Stimulated activated CD4-positive, alpha-beta T cell treated with anti-CD3 and anti-CD28 coated beads, TNF-alpha, amount 100 ng/mL, for 1 hour (primary cell): Measurements from ENCODE around the gene BIRC3.

ENCODE experiments used
- DNase-seq, 3 donors: peaks; one replicate each; pipeline ENCODE4 v3.0.0-alpha.2; 2020; ENCODE audit warnings: low read depth in 3 of 3, low spot score in 1 of 3

The BIRC3 gene

DNA sequence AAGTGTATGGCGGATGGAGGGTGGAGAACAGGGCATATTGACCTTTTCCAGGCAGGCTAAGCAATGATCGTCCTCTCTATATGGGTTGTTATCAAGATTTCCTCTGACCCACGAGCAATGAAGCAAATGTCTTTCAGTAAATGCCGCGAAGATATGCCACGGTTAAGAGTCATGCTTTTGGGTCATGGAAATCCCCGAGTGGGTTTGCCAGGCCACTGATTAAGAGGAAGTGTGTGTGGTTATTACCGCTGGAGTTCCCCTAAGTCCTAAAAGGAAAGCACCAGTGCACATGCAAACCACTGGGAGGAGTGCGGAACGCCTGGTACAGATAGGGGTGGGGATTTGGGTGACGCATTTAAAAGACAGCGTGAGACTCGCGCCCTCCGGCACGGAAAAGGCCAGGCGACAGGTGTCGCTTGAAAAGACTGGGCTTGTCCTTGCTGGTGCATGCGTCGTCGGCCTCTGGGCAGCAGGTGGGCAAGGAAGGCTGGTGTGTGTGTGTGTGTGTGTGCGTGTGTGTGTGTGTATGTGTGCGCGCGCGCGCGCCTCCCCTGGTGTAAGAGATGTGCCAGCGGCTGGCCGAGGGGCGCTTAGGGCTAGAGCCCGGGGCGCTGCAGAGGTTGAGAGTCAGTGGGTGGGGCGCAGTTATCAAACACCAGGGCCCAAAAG is at the start of gene BIRC3:
BIRC3 (plus strand) TSS at position 386 of the 669 bp plus-strand sequence. CDS start 7,026 bp downstream, outside the sequence.
- peak; percentile 67 to 84 (median 82) for DNase-seq

DNA sequence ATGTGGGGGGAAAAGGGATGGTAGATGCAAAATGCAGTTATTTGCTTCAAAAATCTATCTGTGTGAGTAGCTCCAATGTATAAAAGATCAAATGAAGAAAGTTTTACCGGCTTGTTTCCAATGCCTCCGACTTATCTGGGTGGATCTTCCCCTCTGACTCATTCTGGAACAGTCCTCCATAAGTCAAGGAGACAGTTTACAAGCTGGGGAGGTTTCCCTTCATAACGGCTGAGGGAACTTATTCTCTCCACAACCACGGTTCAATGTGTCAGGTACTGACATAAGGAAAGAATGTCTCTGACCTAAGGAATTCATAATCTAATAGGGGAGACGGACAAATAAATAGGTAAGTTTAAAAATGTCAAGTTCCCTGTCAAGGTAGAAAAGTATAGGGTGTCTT is 49.7 kb upstream of the BIRC3 start:
- no peak for DNase-seq

- peak; percentile 47 to 63 (median 63) for DNase-seq
These were observed 49.0 kb upstream of the BIRC3 start for GRCh38 chr11:102268083-102268984.

GRCh38 chr11:102268985-102269470 is 48.3 kb upstream of the BIRC3 start:
- DNase-seq = no peak

- no peak for DNase-seq
These were observed 47.4 kb upstream of the BIRC3 start for GRCh38 chr11:102269927-102270326.

DNA sequence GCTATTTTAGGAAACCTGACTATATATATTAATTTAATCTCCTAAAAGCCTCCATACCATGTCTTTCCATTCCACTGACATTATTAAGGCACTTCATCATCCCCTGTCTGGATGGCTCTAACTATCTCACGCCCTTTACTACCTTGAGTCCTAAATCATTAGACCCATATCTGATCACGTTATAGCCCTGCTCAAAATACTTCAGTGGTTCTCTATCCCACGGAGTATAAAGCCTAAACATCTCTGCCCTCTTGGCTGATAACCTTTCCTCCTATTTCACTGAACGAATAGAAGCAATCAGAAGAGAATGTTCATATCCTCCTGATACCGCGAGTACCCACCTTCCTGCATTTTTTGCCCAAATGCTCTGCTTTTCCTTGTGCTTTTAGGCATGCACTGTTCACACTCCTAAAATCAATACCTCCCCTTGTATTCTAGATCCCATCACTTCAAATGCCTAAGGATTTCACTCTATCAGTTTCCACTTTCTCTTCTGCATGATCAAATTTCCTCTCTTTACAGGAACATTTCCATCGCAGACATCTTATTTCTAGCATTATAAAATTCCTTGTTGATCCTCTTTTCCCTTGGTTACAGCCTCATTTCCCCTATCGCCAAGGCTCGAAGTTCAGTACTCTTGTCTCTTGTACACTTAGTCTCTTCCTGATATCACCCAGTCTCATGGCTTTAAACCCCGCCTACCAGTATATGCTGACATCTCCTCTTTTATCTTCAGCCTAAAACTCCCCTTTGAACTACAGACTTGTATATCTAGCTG is 45.0 kb upstream of the BIRC3 start:
- DNase-seq = no peak

- DNase-seq = no peak
These were observed 42.7 kb upstream of the BIRC3 start for GRCh38 chr11:102274628-102275027.

DNA sequence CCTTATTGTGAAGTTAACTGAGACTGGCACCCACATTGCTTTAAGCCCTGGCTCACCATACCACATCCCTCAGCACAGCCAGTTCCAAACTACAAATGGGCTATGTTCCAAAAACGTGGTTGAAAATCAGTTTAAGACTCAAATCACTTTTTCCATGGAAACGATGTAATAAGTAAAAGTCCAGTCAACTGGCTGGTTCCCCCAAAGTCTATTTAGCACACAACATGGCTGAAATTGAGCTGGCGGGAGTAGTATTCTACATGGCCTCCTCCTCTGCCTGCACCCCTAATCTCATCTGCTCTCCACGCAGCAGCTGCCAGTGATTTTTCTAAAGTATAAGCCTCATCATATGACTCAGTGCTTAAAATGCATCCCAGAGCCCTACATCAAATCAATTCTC is 40.9 kb upstream of the BIRC3 start:
- no peak for DNase-seq

DNA sequence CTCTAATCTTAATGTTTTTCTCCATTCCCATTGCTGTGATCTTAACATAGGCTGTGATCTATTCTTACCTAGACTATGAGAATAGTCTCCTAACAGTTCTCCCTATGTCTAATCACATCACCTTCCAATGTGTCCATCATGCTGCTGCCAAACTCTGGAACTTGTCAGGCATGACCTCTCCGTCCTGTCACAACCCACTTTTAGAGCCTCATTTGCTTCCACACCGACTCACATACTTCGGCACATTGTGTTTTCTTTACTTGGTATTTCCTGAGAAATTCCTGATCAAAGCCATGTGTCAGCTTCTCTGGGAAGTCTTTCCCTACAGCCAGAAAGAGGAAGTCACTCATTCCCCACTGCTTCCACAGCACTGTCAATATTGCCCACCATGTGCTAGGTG is 40.5 kb upstream of the BIRC3 start:
- DNase-seq = no peak

- DNase-seq = no peak
These were observed 37.6 kb upstream of the BIRC3 start for GRCh38 chr11:102279641-102280170.

GRCh38 chr11:102280245-102280833 is 36.9 kb upstream of the BIRC3 start:
- no peak for DNase-seq

DNA sequence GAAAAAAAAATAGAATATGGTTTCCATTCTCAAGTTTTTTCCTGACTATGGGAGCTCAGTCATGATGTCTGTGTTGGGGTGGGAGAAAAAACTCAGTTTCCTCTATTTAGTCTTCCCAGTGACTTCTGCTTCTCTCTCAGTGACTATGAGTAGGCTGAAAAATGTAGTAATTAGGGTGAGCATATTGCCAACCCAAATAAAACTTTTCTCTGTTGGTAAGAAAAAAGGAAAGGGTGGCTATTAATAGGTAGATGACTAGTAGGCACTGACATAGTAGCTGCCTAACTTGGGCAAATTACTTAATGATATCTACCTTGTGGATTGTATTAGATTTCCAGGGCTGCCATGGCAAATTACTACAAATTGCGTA is 34.2 kb upstream of the BIRC3 start:
- DNase-seq = no peak

DNA sequence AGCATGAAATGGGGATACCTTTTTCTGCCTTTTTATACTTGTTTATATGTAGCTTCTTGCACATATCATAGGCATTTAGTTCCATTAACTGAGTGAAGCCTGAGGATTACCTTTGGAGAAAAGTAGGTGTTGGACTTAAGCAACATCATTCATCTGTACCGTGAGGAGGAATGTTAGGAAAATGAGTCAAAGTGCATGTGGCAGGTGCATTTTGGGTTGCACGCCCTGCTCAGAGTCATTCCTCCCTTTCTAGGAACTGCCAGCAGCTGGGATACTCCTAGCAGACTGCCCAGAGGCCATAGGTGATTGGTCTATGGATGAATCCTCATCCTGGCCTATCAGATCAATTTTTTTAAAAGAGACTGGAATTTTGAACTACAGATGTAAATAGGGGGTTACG is 33.3 kb upstream of the BIRC3 start:
- DNase-seq = no peak

DNA sequence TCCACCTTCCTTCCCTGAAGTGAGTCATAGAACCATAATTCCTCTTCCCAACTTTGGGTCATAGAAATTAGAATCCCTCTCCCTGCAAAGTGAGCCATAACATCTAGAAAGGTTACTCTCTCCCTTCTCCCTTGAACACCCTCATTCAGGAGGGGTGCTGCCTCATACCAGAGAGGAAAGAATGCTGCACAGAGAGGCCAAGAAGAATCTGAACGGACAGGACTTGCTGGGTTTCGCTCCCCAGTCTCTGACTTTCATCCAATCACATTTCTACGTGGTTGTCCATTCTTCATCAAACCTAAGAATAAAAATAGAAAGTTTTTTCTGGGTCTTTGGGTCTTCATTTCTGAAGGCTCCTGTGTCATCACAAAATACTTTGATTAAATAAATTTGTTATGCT is 31.0 kb upstream of the BIRC3 start:
- DNase-seq = no peak

GRCh38 chr11:102287964-102288724 is 29.1 kb upstream of the BIRC3 start:
- no peak for DNase-seq

DNA sequence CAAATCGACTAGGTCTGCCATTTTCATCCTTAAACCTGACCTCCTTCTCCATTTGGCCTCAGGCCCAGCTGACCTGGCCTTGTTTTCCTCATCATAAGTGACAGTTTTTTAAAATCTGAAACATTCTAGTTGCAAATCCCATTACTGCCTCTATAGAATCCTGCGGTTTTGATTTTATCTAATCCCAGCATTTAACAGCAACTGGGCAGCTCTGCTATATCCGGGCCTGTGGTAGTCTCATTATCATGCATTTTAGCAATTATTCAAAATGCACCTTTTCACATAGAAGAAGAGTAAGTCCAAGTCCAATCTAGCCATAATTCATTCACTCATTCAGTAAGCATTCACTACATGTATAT is 28.6 kb upstream of the BIRC3 start:
- no peak for DNase-seq

DNA sequence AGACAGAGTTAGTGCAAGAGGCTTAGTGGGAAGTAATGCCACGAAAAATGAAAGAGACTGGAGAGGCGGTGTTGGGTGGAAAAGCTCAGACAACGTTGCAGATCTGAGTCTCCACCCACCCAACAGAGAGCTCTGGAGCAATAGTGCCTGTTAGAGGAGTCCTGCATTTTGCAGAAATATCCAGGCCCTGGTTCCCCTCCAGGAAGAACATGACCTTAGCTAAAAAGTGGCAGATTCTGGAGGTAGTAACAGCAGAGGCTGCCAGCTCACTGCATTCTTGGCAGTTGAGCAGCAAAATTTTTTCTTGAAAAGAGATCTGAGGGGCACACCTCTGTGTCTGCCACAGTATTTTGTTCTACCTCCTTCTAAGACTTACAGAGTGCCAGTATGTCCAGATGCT is 27.7 kb upstream of the BIRC3 start:
- no peak for DNase-seq

DNA sequence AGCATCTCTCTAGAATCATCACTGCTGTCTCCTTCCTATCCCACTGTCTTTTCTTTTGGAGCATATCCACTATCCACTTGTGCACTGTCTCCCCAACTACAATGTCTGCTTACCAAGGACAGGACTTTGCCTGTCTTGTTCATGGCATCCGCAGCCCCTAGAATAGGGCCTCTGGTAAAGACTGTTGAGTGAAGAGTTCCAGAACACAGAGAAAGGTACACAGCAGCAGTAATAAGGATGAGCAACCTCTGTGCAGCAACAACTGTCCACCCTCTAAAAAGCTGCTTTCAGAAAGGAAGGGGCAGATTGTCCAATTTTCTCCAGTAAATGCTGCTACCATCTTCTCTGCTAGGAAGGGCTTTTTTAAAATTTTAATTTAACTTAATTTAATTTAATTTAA is 25.5 kb upstream of the BIRC3 start:
- DNase-seq = no peak

DNA sequence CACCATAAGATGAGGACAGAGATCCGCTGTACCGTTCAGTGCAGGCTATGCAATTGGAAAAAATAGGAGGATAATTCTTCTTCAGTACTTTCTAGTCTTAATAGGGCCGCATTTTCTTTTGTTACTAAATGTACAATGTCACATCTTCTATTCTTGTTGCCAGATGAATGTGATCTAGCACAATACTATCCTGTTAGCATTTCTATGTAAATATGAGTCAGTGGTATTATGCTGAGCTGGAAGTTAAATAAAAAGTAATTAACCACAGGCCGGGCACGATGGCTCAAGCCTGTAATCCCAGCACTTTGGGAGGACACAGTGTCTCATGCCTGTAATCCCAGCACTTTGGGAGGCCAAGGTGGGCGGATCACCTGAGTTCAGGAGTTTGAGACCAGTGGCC is 24.4 kb upstream of the BIRC3 start:
- DNase-seq = no peak

DNA sequence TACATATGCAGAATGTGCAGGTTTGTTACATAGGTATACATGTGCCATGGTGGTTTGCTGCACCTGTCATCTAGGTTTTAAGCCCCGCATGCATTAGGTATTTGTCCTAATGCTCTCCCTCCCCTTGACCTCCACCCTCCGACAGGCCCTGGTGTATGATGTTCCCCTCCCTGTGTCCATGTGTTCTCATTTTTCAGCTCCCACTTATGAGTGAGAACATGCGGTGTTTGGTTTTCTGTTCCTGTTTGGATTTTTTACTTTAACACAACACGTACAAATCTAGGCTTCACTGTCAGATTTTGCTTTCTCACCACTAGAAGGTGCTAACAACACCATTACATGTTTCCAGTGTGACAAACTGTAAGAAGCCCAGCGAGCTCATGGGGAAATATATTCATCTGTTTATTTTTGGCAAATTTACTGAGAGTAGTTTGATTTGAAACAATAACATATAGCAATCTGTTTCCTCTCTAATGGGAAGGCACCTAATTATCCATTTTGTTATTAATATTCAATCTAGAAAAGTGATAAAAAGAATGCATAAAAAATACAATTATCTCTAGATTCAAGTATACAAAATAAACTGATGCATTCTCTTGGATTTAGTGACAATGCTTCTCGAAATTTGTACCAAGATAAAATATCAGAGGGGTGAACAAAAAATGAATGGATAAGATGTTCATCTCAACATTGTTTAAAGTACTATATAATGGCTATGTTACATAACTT is 23.2 kb upstream of the BIRC3 start:
- DNase-seq = no peak
